K562 (cell line): ENCODE data around the gene CREG2. TPM values are rescaled to one million over a fixed set of nuclear protein-coding genes. Genes with fewer than 3 reads are reported as not detected.

Experiments
- ATAC-seq: fragments of 200-7000 bp; cut with Tn5 transposase; 3 replicates; pipeline ENCODE4 v1.9.1; 2020; ENCODE audit warnings: moderate library complexity
- BruUV-seq: library from RNA; stranded (reverse); fragments of 400-500 nt; replicated peaks from 2 replicates; lab custom pipeline; 2021; lab: Mats Ljungman, UMichigan
- CTCF ChIA-PET: fragments of 300-600 bp; formaldehyde crosslinking; extraction: SDS; loops from one replicate; lab custom pipeline; 2021; ENCODE audit warnings: low intra/inter-chr PET ratio; lab: Yijun Ruan, JAX
- POLR2A ChIA-PET: fragments of 300-600, 350-650 bp; sonication (Branson Sonifier 250); formaldehyde crosslinking; extraction: SDS; loops from one replicate; lab custom pipeline; 2021; ENCODE audit warnings: antibody characterized with exemption, inconsistent platforms; lab: Yijun Ruan, JAX
- DNase-seq, 4 experiments: peaks; one replicate each; pipeline versions ENCODE4 v3.0.0 to v3.0.0-alpha.2; 2011 to 2018; ENCODE audit warnings: low spot score in 3 of 4, mixed read lengths in 3 of 4; ENCODE audit errors: extremely low read depth in 1 of 4
- FAIRE-seq: peaks from 2 replicates; lab custom pipeline; 2011; peaks lifted over from hg19 to GRCh38; lab: Jason Lieb, UNC
- H2AFZ ChIP-seq: 2 replicates; pipeline ENCODE4 v1.6.0; 2011; ENCODE audit warnings: low read depth, low read length, control low read depth, inconsistent platforms
- H3K27ac ChIP-seq: fragments of 200-600 bp; 3 replicates; pipeline ENCODE4 v1.8.0; 2011; ENCODE audit warnings: low read depth, mild to moderate bottlenecking, control low read depth, inconsistent platforms, low read length, moderate library complexity, mixed read lengths; ENCODE audit errors: extremely low read depth
- H3K27me3 ChIP-seq, 2 experiments: fragments of 300-600 bp in 1 of 2; 2 replicates in 1 of 2; 3 replicates in 1 of 2; pipeline versions ENCODE4 v1.6.0 to v1.8.0; 2011; ENCODE audit warnings: inconsistent platforms in 2 of 2, low read length in 2 of 2, mild to moderate bottlenecking in 1 of 2, mixed read lengths in 1 of 2, moderate library complexity in 1 of 2; ENCODE audit not compliant: control insufficient read depth in 2 of 2, insufficient read depth in 2 of 2
- H3K36me3 ChIP-seq: fragments of 300-600 bp; 3 replicates; pipeline ENCODE4 v1.8.0; 2011; ENCODE audit warnings: mild to moderate bottlenecking, low read length, inconsistent platforms; ENCODE audit not compliant: control insufficient read depth, insufficient read depth
- H3K4me1 ChIP-seq, 2 experiments: fragments of 200-600 bp in 1 of 2; replicated peaks in 1 of 2; 2 replicates in 1 of 2; 3 replicates in 1 of 2; pipeline versions ENCODE4 v1.5.1 to v1.8.0; 2011; ENCODE audit warnings: inconsistent platforms in 2 of 2, low read length in 2 of 2, mild to moderate bottlenecking in 1 of 2, mixed read lengths in 1 of 2, moderate library complexity in 1 of 2; ENCODE audit not compliant: control insufficient read depth in 2 of 2, insufficient read depth in 2 of 2
- H3K4me2 ChIP-seq: 2 replicates; pipeline ENCODE4 v1.6.1; 2011; ENCODE audit warnings: low read length, control low read depth, inconsistent platforms, mixed read lengths; ENCODE audit not compliant: insufficient read depth
- H3K4me3 ChIP-seq: fragments of 200-600 bp; sonication (generic), shearing (Covaris generic); 2 replicates; pipeline ENCODE4 v1.5.1; 2016; ENCODE audit warnings: control low read depth, inconsistent platforms
- H3K79me2 ChIP-seq: fragments of 200-600 bp; 3 replicates; pipeline ENCODE4 v1.8.0; 2011; ENCODE audit warnings: low read length, inconsistent platforms; ENCODE audit not compliant: control insufficient read depth, insufficient read depth
- H3K9ac ChIP-seq, 2 experiments: 2 replicates each; pipeline versions ENCODE4 v1.6.0 to v1.6.1; 2011; ENCODE audit warnings: low read depth in 2 of 2, low read length in 2 of 2, control low read depth in 1 of 2, inconsistent platforms in 1 of 2, mild to moderate bottlenecking in 1 of 2, mixed read lengths in 1 of 2; ENCODE audit not compliant: insufficient read depth in 1 of 2
- H3K9me1 ChIP-seq: one replicate; pipeline ENCODE4 v1.6.0; 2011; ENCODE audit warnings: inconsistent platforms, mild to moderate bottlenecking, low read length, moderate library complexity; ENCODE audit not compliant: control insufficient read depth, insufficient read depth
- H3K9me3 ChIP-seq: replicated peaks from 2 replicates; pipeline ENCODE4 v1.5.1; 2011; ENCODE audit warnings: low read depth, low read length, inconsistent platforms; ENCODE audit not compliant: control insufficient read depth, insufficient read depth
- H4K20me1 ChIP-seq: replicated peaks from 2 replicates; pipeline ENCODE4 v1.6.1; 2011; ENCODE audit warnings: low read length, inconsistent platforms, mixed read lengths; ENCODE audit not compliant: control insufficient read depth, insufficient read depth
- ADNP ChIP-seq: fragments of 200-800 bp; sonication (Bioruptor generic); IDR thresholded peaks from 2 replicates; pipeline ENCODE4 v1.6.1; 2016; ENCODE audit warnings: missing genetic modification characterization, missing compliant biosample characterization
- ARID1B ChIP-seq: fragments of 450-650 bp; IDR thresholded peaks from 2 replicates; pipeline ENCODE4 v1.6.1; 2016; ENCODE audit warnings: antibody characterized with exemption, mild to moderate bottlenecking, inconsistent platforms
- BMI1 ChIP-seq: fragments of 150-350 bp; IDR thresholded peaks from 2 replicates; pipeline ENCODE4 v1.6.1; 2014; ENCODE audit warnings: low read length
- CBFA2T3 ChIP-seq: fragments of 450-650 bp; IDR thresholded peaks from 2 replicates; pipeline ENCODE4 v1.6.1; 2017
- CXXC5 ChIP-seq: fragments of 250-450 bp; sonication (Bioruptor Pico); IDR thresholded peaks from 2 replicates; pipeline ENCODE4 v1.8.0; 2022; ENCODE audit warnings: inconsistent platforms, mild to moderate bottlenecking, moderate library complexity
- GTF3C2 ChIP-seq: IDR thresholded peaks from 3 replicates; pipeline ENCODE4 v1.6.1; 2011; ENCODE audit warnings: borderline replicate concordance, mild to moderate bottlenecking, moderate library complexity; ENCODE audit not compliant: insufficient read length; ENCODE audit errors: extremely low read depth
- ID3 ChIP-seq, 2 experiments: fragments of 250-450 bp in 1 of 2; fragments of 450-650 bp in 1 of 2; sonication (Bioruptor Pico) in 1 of 2; IDR thresholded peaks; 2 replicates each; pipeline versions ENCODE4 v1.6.1 to v1.8.0; 2016 to 2021; ENCODE audit warnings: mild to moderate bottlenecking in 2 of 2, moderate library complexity in 2 of 2, missing compliant biosample characterization in 1 of 2, missing genetic modification characterization in 1 of 2
- KDM4B ChIP-seq, 2 experiments: fragments of 450-650 bp in 1 of 2; sonication (generic) in 1 of 2; IDR thresholded peaks; 2 replicates each; pipeline ENCODE4 v1.6.1; 2016 to 2017; ENCODE audit warnings: borderline replicate concordance in 2 of 2, antibody characterized with exemption in 1 of 2, low read depth in 1 of 2, mild to moderate bottlenecking in 1 of 2
- MTA3 ChIP-seq: fragments of 450-650 bp; formaldehyde crosslinking; IDR thresholded peaks from 2 replicates; pipeline ENCODE4 v1.6.1; 2017; ENCODE audit warnings: mild to moderate bottlenecking, borderline replicate concordance
- NR1H2 ChIP-seq: sonication (generic); formaldehyde crosslinking; IDR thresholded peaks from 2 replicates; pipeline ENCODE4 v1.4.0; 2020; ENCODE audit warnings: mild to moderate bottlenecking, missing genetic modification reagents
- SRSF7 ChIP-seq: fragments of 200-400 bp; formaldehyde crosslinking; optimal IDR thresholded peaks from 2 replicates; pipeline ENCODE3; 2017; ENCODE audit warnings: mild to moderate bottlenecking, low read depth, low read length
- TAL1 ChIP-seq: fragments of 450-650 bp; IDR thresholded peaks from 2 replicates; pipeline ENCODE4 v1.6.1; 2016; ENCODE audit warnings: mild to moderate bottlenecking
- TEAD4 ChIP-seq, 2 experiments: sonication (generic) in 1 of 2; formaldehyde crosslinking in 1 of 2; IDR thresholded peaks; 2 replicates each; pipeline versions ENCODE4 v1.6.1 to v1.8.0; 2012 to 2022; ENCODE audit warnings: borderline replicate concordance in 1 of 2, inconsistent platforms in 1 of 2, low read length in 1 of 2, mild to moderate bottlenecking in 1 of 2, missing genetic modification reagents in 1 of 2
- VEZF1 ChIP-seq: fragments of 200-800 bp; sonication (Bioruptor generic); IDR thresholded peaks from 2 replicates; pipeline ENCODE4 v1.6.1; 2017; ENCODE audit warnings: missing genetic modification characterization, missing compliant biosample characterization
- ZNF175 ChIP-seq: fragments of 200-800 bp; sonication (Bioruptor generic); IDR thresholded peaks from 2 replicates; pipeline ENCODE4 v1.6.1; 2016; ENCODE audit warnings: low read depth, mild to moderate bottlenecking, missing genetic modification characterization, missing compliant biosample characterization
- ZNF589 ChIP-seq: fragments of 200-800 bp; sonication (Bioruptor generic); IDR thresholded peaks from 2 replicates; pipeline ENCODE4 v1.6.1; 2016; ENCODE audit warnings: low read depth, missing genetic modification characterization, missing compliant biosample characterization
- ZNF764 ChIP-seq: fragments of 250-450 bp; sonication (Bioruptor Pico); IDR thresholded peaks from 2 replicates; pipeline ENCODE4 v1.4.0; 2020; ENCODE audit warnings: low read depth, mild to moderate bottlenecking, moderate library complexity
- WGBS: fragments of 100-300 bp; shearing (Covaris generic); methylation state at CpG from one replicate; pipeline ENCODE4 v1.1.6; 2016; ENCODE audit warnings: low coverage, mixed read lengths; ENCODE audit not compliant: insufficient coverage; ENCODE audit errors: missing lambda C conversion rate; 5-methylcytosine and 5-hydroxymethylcytosine counted together
- in situ Hi-C: fragments of 300-500 bp; cut with MboI; formaldehyde crosslinking; loops from 4 replicates; pipeline ENCODE4 v1.15.0; 2018; ENCODE audit warnings: inconsistent platforms, mixed read lengths
- intact Hi-C: fragments of 100-400 bp; cut with micrococcal nuclease; formaldehyde crosslinking; loops from 2 replicates; pipeline ENCODE4 v1.14.2; 2022
- polyA plus RNA-seq, 8 experiments: library from polyadenylated mRNA; depleted of rRNA in 4 of 8; stranded (reverse) in 5 of 8; unstranded in 3 of 8; fragments of >200 nt; fragmentation: Nextera tagmentation in 2 of 8; fragmentation: Illumina TruSeq in 1 of 8; extraction: Ambion mirVana in 2 of 8; extraction: Trizol in 1 of 8; gene quantifications; 2 replicates each; pipeline versions ENCODE4 v1.2.1 to v1.2.3, GENCODE V29; 2011 to 2014; ENCODE audit warnings: inconsistent platforms in 1 of 8, missing spikeins in 1 of 8
- total RNA-seq, 7 experiments: library from RNA; depleted of rRNA in 6 of 7; stranded (reverse); fragments of >200 nt in 6 of 7; fragmentation: Illumina TruSeq in 2 of 7; extraction: Trizol in 2 of 7; gene quantifications; 2 replicates each; pipeline versions ENCODE4 v1.2.1 to v1.2.3, GENCODE V29; 2011 to 2021; ENCODE audit warnings: low replicate concordance in 1 of 7

Gene CREG2
- total and polyA plus RNA-seq, 9 of the 15 experiments (the other 6 are each of a cell fraction or from before 2014, with no cell fraction given), result not detected

GRCh38 chr2:101427743-101428142, 40.4 kb upstream of the CREG2 start:
- Histone ChIP-seq H3K4me3 (no peak overlapping the region), H4K20me1 (peaks cover 6% of the 10 kb centered on the region), H3K9me1 (no peaks in the 10 kb centered on the region), H2AFZ (no peak overlapping the region), H3K9me3 (no peaks in the 10 kb centered on the region), H3K4me2 (no peak overlapping the region), H3K27ac (no peak overlapping the region), H3K27me3 (peaks cover 10 to 37% of the 10 kb centered on the region in 2 experiments), H3K36me3 (no peaks in the 10 kb centered on the region), H3K4me1 (no peaks in the 10 kb centered on the region; a peak in 1 of 5 replicates), H3K79me2 (no peaks in the 10 kb centered on the region), H3K9ac (no peak overlapping the region)
- ATAC-seq (no peak), DNase-seq (peak in 1 of 4 experiments; percentile 16), FAIRE-seq (no peak)
- CTCF ChIA-PET, result no interaction called here
- BruUV-seq, result no TSS peak
- no peak for TF ChIP-seq ZNF589 (CRISPR knock-in tag)
- 0 out of 2 replicates have a peak, but pooled peaks have one; percentile 25 for TF ChIP-seq VEZF1
- no peak for TF ChIP-seq NR1H2
- no peak for TF ChIP-seq SRSF7
- TF ChIP-seq GTF3C2, result no peak
- no peak for TF ChIP-seq CXXC5 (CRISPR knock-in tag)
- TF ChIP-seq TAL1, result peak; percentile 64
- 0 out of 2 replicates have a peak, but pooled peaks have one; percentile 20 for TF ChIP-seq ADNP (tag)
- 0 out of 2 replicates have a peak, but pooled peaks have one; percentile 26 for TF ChIP-seq ARID1B
- TF ChIP-seq ZNF764, result no peak
- TF ChIP-seq KDM4B (IDR thresholded peaks at IDR 0.05; ENCODE audit: borderline replicate concordance in 2 of 2, low read depth in 1 of 2), result no peak
- TF ChIP-seq CBFA2T3, result peak; percentile 54; the same call in 1 of the 2 replicates
- no peak for TF ChIP-seq BMI1
- TF ChIP-seq ID3 (CRISPR knock-in tag; IDR thresholded peaks at IDR 0.05), result no peak
- 0 out of 2 replicates have a peak, but pooled peaks have one; percentile 24 for TF ChIP-seq ID3 (tag; IDR thresholded peaks at IDR 0.05)
- TF ChIP-seq TEAD4 (IDR thresholded peaks at IDR 0.05; ENCODE audit: low read length), result peak; percentile 43
- TF ChIP-seq TEAD4 (CRISPR knock-in tag; IDR thresholded peaks at IDR 0.05; ENCODE audit: borderline replicate concordance), result no peak
- no peak for TF ChIP-seq ZNF175
- no peak for TF ChIP-seq MTA3
- intact Hi-C loops (no loop called here), in situ Hi-C loops (no loop called here)
- WGBS, result 2% methylated on average over 13 of the region's 13 CpGs
- POLR2A ChIA-PET, result interaction anchor here (0.6 kb wide), 1 partner anchor 11 kb away, joined by 3 read pairs; no protein-coding TSS in a partner anchor
